H1 (cell line): ENCODE measurements around the gene CFAP74. TPM values are rescaled to one million over a fixed set of nuclear protein-coding genes. Genes with fewer than 3 reads are reported as not detected.

Source experiments
- CTCF ChIA-PET: fragments of 300-600 bp; sonication (Branson Sonifier 250); formaldehyde crosslinking; loops from one replicate; lab custom pipeline; 2021; ENCODE audit not compliant: partially characterized antibody; lab: Charles Lee
- POLR2A ChIA-PET: fragments of 300-600 bp; sonication (Branson Sonifier 250); formaldehyde crosslinking; loops from one replicate; lab custom pipeline; 2021; ENCODE audit warnings: inconsistent platforms; ENCODE audit not compliant: partially characterized antibody; lab: Charles Lee
- DNase-seq, 2 experiments: peaks; one replicate each; pipeline versions ENCODE4 v3.0.0 to v3.0.0-alpha.2; 2010 to 2022; ENCODE audit warnings: low spot score in 2 of 2, low read depth in 1 of 2, mixed read lengths in 1 of 2
- FAIRE-seq: peaks from 2 replicates; lab custom pipeline; 2011; peaks lifted over from hg19 to GRCh38; lab: Jason Lieb, UNC
- H2AFZ ChIP-seq: 2 replicates; pipeline ENCODE4 v1.8.1; 2012; ENCODE audit warnings: low read length, inconsistent platforms
- H2AK5ac ChIP-seq: 2 replicates; pipeline ENCODE4 v1.6.1; 2013; ENCODE audit warnings: low read depth, low read length
- H2BK120ac ChIP-seq: replicated peaks from 2 replicates; pipeline ENCODE3; 2013; ENCODE audit warnings: low read depth, low read length, inconsistent platforms
- H2BK12ac ChIP-seq: 2 replicates; pipeline ENCODE4 v1.6.1; 2013; ENCODE audit warnings: low read depth, low read length
- H2BK15ac ChIP-seq: 2 replicates; pipeline ENCODE4 v1.6.1; 2013; ENCODE audit warnings: low read length
- H2BK20ac ChIP-seq: 2 replicates; pipeline ENCODE4 v1.6.1; 2013; ENCODE audit warnings: low read length
- H2BK5ac ChIP-seq: 2 replicates; pipeline ENCODE4 v1.6.1; 2013; ENCODE audit warnings: low read depth, low read length
- H3K14ac ChIP-seq: 2 replicates; pipeline ENCODE4 v1.6.1; 2013; ENCODE audit warnings: inconsistent platforms; ENCODE audit not compliant: insufficient read length
- H3K18ac ChIP-seq: 2 replicates; pipeline ENCODE4 v1.6.1; 2013; ENCODE audit warnings: low read length; ENCODE audit errors: extremely low read depth
- H3K23ac ChIP-seq: 2 replicates; pipeline ENCODE4 v1.6.1; 2013; ENCODE audit warnings: inconsistent platforms; ENCODE audit not compliant: insufficient read length
- H3K23me2 ChIP-seq: 2 replicates; pipeline ENCODE4 v1.6.1; 2013; ENCODE audit warnings: low read depth, low read length
- H3K27ac ChIP-seq: 2 replicates; pipeline ENCODE4 v1.6.1; 2011; ENCODE audit warnings: low read depth, low read length, inconsistent platforms
- H3K27me3 ChIP-seq, 4 experiments: replicated peaks in 1 of 4; 1 replicate in 1 of 4; 2 replicates in 3 of 4; pipeline versions ENCODE4 v1.6.1 to v1.8.1; 2011 to 2013; ENCODE audit warnings: low read length in 3 of 4, mild to moderate bottlenecking in 3 of 4, inconsistent platforms in 2 of 4, mixed read lengths in 2 of 4, moderate library complexity in 1 of 4; ENCODE audit not compliant: control insufficient read depth in 3 of 4, insufficient read depth in 3 of 4; ENCODE audit errors: extremely low read depth in 1 of 4
- H3K36me3 ChIP-seq, 4 experiments: 2 replicates each; pipeline versions ENCODE4 v1.6.1 to v1.8.1; 2011 to 2013; ENCODE audit warnings: mild to moderate bottlenecking in 4 of 4, low read length in 3 of 4, moderate library complexity in 2 of 4, control low read depth in 1 of 4, inconsistent platforms in 1 of 4; ENCODE audit not compliant: insufficient read depth in 4 of 4, control insufficient read depth in 2 of 4
- H3K4ac ChIP-seq: replicated peaks from 2 replicates; pipeline ENCODE3; 2013; ENCODE audit warnings: low read length, low read depth, mixed read lengths, inconsistent platforms; ENCODE audit not compliant: insufficient read length
- H3K4me1 ChIP-seq, 4 experiments: replicated peaks in 1 of 4; 1 replicate in 1 of 4; 2 replicates in 3 of 4; pipeline versions ENCODE4 v1.6.1 to v1.8.1; 2011 to 2013; ENCODE audit warnings: low read length in 3 of 4, inconsistent platforms in 2 of 4, mixed read lengths in 1 of 4; ENCODE audit not compliant: insufficient read depth in 4 of 4, control insufficient read depth in 3 of 4
- H3K4me2 ChIP-seq, 2 experiments: 2 replicates each; pipeline versions ENCODE4 v1.6.1 to v1.8.1; 2011 to 2013; ENCODE audit warnings: low read depth in 2 of 2, low read length in 2 of 2, control low read depth in 1 of 2, inconsistent platforms in 1 of 2, mild to moderate bottlenecking in 1 of 2; ENCODE audit not compliant: insufficient read depth in 1 of 2
- H3K4me3 ChIP-seq, 4 experiments: fragments of 200-600, 300-600 bp in 1 of 4; sonication (generic), shearing (Covaris generic), sonication (Bioruptor Twin) in 1 of 4; 2 replicates each; pipeline versions ENCODE4 v1.5.1 to v1.8.1; 2011 to 2016; ENCODE audit warnings: low read length in 4 of 4, low read depth in 3 of 4, control low read depth in 2 of 4, inconsistent platforms in 2 of 4, mild to moderate bottlenecking in 2 of 4, mixed read lengths in 1 of 4, moderate library complexity in 1 of 4; ENCODE audit not compliant: insufficient read depth in 2 of 4; ENCODE audit errors: extremely low read depth in 1 of 4
- H3K56ac ChIP-seq: replicated peaks from 2 replicates; pipeline ENCODE3; 2013; ENCODE audit warnings: low read depth, mild to moderate bottlenecking, mixed read lengths, low read length, inconsistent platforms; ENCODE audit not compliant: insufficient read length
- H3K79me1 ChIP-seq: 2 replicates; pipeline ENCODE4 v1.6.1; 2013; ENCODE audit warnings: low read depth, low read length, control low read depth
- H3K79me2 ChIP-seq, 2 experiments: 2 replicates each; pipeline versions ENCODE4 v1.6.1 to v1.8.1; 2012 to 2013; ENCODE audit warnings: low read length in 2 of 2, mild to moderate bottlenecking in 2 of 2, inconsistent platforms in 1 of 2; ENCODE audit not compliant: insufficient read depth in 2 of 2, control insufficient read depth in 1 of 2
- H3K9ac ChIP-seq, 4 experiments: replicated peaks in 1 of 4; 1 replicate in 1 of 4; 2 replicates in 3 of 4; pipeline versions ENCODE4 v1.6.1 to v1.8.1; 2011 to 2013; ENCODE audit warnings: low read depth in 3 of 4, low read length in 3 of 4, control low read depth in 2 of 4, mild to moderate bottlenecking in 2 of 4, moderate library complexity in 2 of 4, inconsistent platforms in 1 of 4; ENCODE audit errors: extremely low read depth in 1 of 4
- H3K9me3 ChIP-seq, 2 experiments: 2 replicates each; pipeline versions ENCODE4 v1.6.1 to v1.8.1; 2012 to 2013; ENCODE audit warnings: mild to moderate bottlenecking in 2 of 2, moderate library complexity in 2 of 2, control low read depth in 1 of 2, inconsistent platforms in 1 of 2, low read depth in 1 of 2, low read length in 1 of 2, mixed read lengths in 1 of 2; ENCODE audit not compliant: insufficient read depth in 2 of 2
- H4K20me1 ChIP-seq, 2 experiments: replicated peaks in 1 of 2; 2 replicates each; pipeline versions ENCODE3 to v1.8.1; 2011 to 2013; ENCODE audit warnings: inconsistent platforms in 2 of 2, low read length in 2 of 2, mild to moderate bottlenecking in 1 of 2; ENCODE audit not compliant: insufficient read depth in 2 of 2, control insufficient read depth in 1 of 2
- H4K5ac ChIP-seq: 2 replicates; pipeline ENCODE4 v1.6.1; 2013; ENCODE audit warnings: low read length, low read depth, mixed read lengths, inconsistent platforms; ENCODE audit not compliant: insufficient read length
- H4K8ac ChIP-seq: 2 replicates; pipeline ENCODE4 v1.8.0; 2013; ENCODE audit warnings: mild to moderate bottlenecking, moderate library complexity, low read length, inconsistent platforms; ENCODE audit not compliant: insufficient read depth; ENCODE audit errors: extremely low read depth
- H4K91ac ChIP-seq: replicated peaks from 2 replicates; pipeline ENCODE3; 2013; ENCODE audit warnings: low read length, mixed read lengths, inconsistent platforms; ENCODE audit not compliant: insufficient read length
- CHD2 ChIP-seq: IDR thresholded peaks from 2 replicates; pipeline ENCODE4 v1.6.1; 2012; ENCODE audit warnings: low read length, improper control_type of control experiment
- EZH2 ChIP-seq: fragments of 200-600 bp; sonication (generic); IDR thresholded peaks from 2 replicates; pipeline ENCODE4 v1.7.1; 2012; ENCODE audit warnings: low read depth, mild to moderate bottlenecking, moderate library complexity, low read length, inconsistent platforms; ENCODE audit not compliant: severe bottlenecking
- GABPA ChIP-seq: IDR thresholded peaks from 2 replicates; pipeline ENCODE4 v1.6.1; 2011; ENCODE audit warnings: mild to moderate bottlenecking, low read length, moderate library complexity, borderline replicate concordance; ENCODE audit not compliant: insufficient read depth
- HDAC2 ChIP-seq, 2 experiments: fragments of 300-600 bp in 1 of 2; sonication (generic) in 1 of 2; IDR thresholded peaks; 2 replicates each; pipeline ENCODE4 v1.6.1; 2011 to 2012; ENCODE audit warnings: low read depth in 2 of 2, low read length in 2 of 2, mild to moderate bottlenecking in 2 of 2, moderate library complexity in 2 of 2, borderline replicate concordance in 1 of 2, inconsistent platforms in 1 of 2
- JUND ChIP-seq: IDR thresholded peaks from 2 replicates; pipeline ENCODE4 v1.6.1; 2011; ENCODE audit warnings: mild to moderate bottlenecking, improper control_type of control experiment, low read length
- PHF8 ChIP-seq: fragments of 200-600 bp; sonication (generic); conservative IDR thresholded peaks from 2 replicates; pipeline ENCODE4 v1.7.1; 2012; ENCODE audit warnings: low read depth, mild to moderate bottlenecking, inconsistent platforms, low read length, moderate library complexity
- RXRA ChIP-seq: IDR thresholded peaks from 2 replicates; pipeline ENCODE4 v1.6.1; 2011; ENCODE audit warnings: low read depth, mild to moderate bottlenecking, low read length, moderate library complexity; ENCODE audit not compliant: insufficient read depth
- SAP30 ChIP-seq: fragments of 300-600 bp; sonication (generic); IDR thresholded peaks from 2 replicates; pipeline ENCODE4 v1.7.1; 2012; ENCODE audit warnings: low read length, moderate library complexity, mild to moderate bottlenecking, inconsistent platforms; ENCODE audit not compliant: insufficient read depth, insufficient replicate concordance
- SIN3A ChIP-seq, 2 experiments: IDR thresholded peaks in 1 of 2; conservative IDR thresholded peaks in 1 of 2; 2 replicates each; pipeline ENCODE4 v1.6.1; 2011 to 2012; ENCODE audit warnings: low read length in 2 of 2, improper control_type of control experiment in 1 of 2, low read depth in 1 of 2, mild to moderate bottlenecking in 1 of 2
- SIX5 ChIP-seq: IDR thresholded peaks from 2 replicates; pipeline ENCODE4 v1.6.1; 2011; ENCODE audit warnings: mild to moderate bottlenecking, low read depth, low read length
- TBP ChIP-seq: IDR thresholded peaks from 2 replicates; pipeline ENCODE4 v1.6.1; 2011; ENCODE audit warnings: low read depth, low read length, improper control_type of control experiment
- WGBS, 2 experiments: shearing (Covaris generic) in 1 of 2; methylation state at CpG; one replicate each; pipeline versions ENCODE4 v1.1.6 to v1.1.7; 2013 to 2015; ENCODE audit warnings: low lambda C conversion rate in 2 of 2, mixed read lengths in 2 of 2, inconsistent platforms in 1 of 2, low coverage in 1 of 2, missing lambda C conversion rate in 1 of 2; ENCODE audit not compliant: insufficient replicate concordance in 2 of 2, insufficient coverage in 1 of 2, insufficient read length in 1 of 2; ENCODE audit errors: extremely low coverage in 1 of 2, missing lambda C conversion rate in 1 of 2; 5-methylcytosine and 5-hydroxymethylcytosine counted together
- polyA plus RNA-seq, 7 experiments: library from polyadenylated mRNA; depleted of rRNA in 3 of 7; stranded (reverse) in 5 of 7; unstranded in 2 of 7; fragments of >200 nt in 5 of 7; fragments of 200-250 nt in 2 of 7; gene quantifications; 1 replicate in 5 of 7; 2 replicates in 1 of 7; 4 replicates in 1 of 7; pipeline versions ENCODE4 v1.2.1 to v1.2.3, GENCODE V29; 2011 to 2013; ENCODE audit warnings: missing spikeins in 2 of 7, mixed read lengths in 2 of 7
- total RNA-seq: library from RNA; stranded (reverse); fragmentation: NEBNext Ultra II Directional; extraction: Animal tissue kit (Norgen Biotek cat#: 25700); gene quantifications from 2 replicates; pipeline ENCODE4 v1.2.1, GENCODE V29; 2021
- TF ChIP-seq, protein P1 (sequence below): IDR thresholded peaks from 2 replicates; pipeline ENCODE4 v1.6.1; 2012; ENCODE audit warnings: inconsistent platforms

CFAP74 gene
- total and polyA plus RNA-seq, 2 of the 8 experiments (the other 6 are each of a cell fraction or from before 2014, with no cell fraction given): 0.09 to 0.20 TPM

DNA sequence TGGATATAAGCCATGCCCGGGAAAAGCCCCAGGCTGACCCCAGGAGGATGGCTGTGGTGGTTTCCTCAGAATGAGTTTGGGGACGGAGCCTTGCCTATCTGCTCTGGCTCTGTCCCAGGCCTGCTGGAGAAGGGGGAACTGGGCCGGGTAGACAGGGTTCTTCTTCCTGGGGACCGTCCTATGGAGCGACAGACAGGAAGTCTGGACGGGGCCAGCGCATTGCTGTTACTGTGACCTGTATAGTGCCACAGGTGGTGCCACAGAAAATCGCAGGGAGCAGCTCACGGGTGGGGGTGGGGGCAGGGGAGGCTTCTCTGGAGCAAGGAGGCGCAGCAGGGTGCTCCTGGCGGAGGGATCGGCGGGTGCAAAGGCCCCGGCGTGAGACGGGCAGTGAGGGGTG, 36.4 kb downstream of the CFAP74 start:
- no peak overlapping the region for H2AK5ac ChIP-seq
- DNase-seq (no peak), FAIRE-seq (no peak)
- H2BK120ac ChIP-seq: no peak overlapping the region
- H3K4ac ChIP-seq: no peak overlapping the region
- no peak overlapping the region for H3K23ac ChIP-seq
- H2BK15ac ChIP-seq: no peak overlapping the region
- no peak overlapping the region for H3K9ac ChIP-seq
- no peaks in the 10 kb centered on the region for H3K27me3 ChIP-seq
- no peaks in the 10 kb centered on the region for H3K4me1 ChIP-seq
- CTCF ChIA-PET: interaction anchor here (3.3 to 15.6 kb wide), 2 partner anchors 24 to 76 kb away, joined by 20 to 249 read pairs; no protein-coding TSS in a partner anchor
- H4K8ac ChIP-seq: no peak overlapping the region
- POLR2A ChIA-PET: interaction anchor here (0.6 kb wide), 1 partner anchor 20 kb away, joined by 3 read pairs; no protein-coding TSS in a partner anchor
- no peaks in the 10 kb centered on the region; the same call in 1 of the 2 replicates for H3K23me2 ChIP-seq
- H3K14ac ChIP-seq: no peak overlapping the region
- no peak for TF ChIP-seq JUND
- TF ChIP-seq RXRA: no peak
- TF ChIP-seq HDAC2 (IDR thresholded peaks at IDR 0.05; ENCODE audit: borderline replicate concordance in 1 of 2, low read depth in 2 of 2, low read length in 2 of 2): no peak
- TF ChIP-seq TBP: no peak
- no peak for TF ChIP-seq SAP30
- no peak for TF ChIP-seq EZH2
- no peak for TF ChIP-seq GABPA
- TF ChIP-seq CHD2: no peak
- TF ChIP-seq, protein P1, sequence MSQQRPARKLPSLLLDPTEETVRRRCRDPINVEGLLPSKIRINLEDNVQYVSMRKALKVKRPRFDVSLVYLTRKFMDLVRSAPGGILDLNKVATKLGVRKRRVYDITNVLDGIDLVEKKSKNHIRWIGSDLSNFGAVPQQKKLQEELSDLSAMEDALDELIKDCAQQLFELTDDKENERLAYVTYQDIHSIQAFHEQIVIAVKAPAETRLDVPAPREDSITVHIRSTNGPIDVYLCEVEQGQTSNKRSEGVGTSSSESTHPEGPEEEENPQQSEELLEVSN: no peak
- no peak for TF ChIP-seq SIN3A (conservative IDR thresholded peaks at IDR 0.05 in 1 of 2, IDR thresholded peaks at IDR 0.05 in 1 of 2; ENCODE audit: low read depth in 1 of 2, low read length in 2 of 2)
- TF ChIP-seq PHF8: no peak
- TF ChIP-seq SIX5: no peak
- H4K5ac ChIP-seq: no peak overlapping the region
- H3K79me1 ChIP-seq: peaks cover 5% of the 10 kb centered on the region
- H3K36me3 ChIP-seq: no peaks in the 10 kb centered on the region; a peak in 1 of 8 replicates
- no peak overlapping the region for H4K91ac ChIP-seq
- H3K9me3 ChIP-seq: peaks cover 6 to 10% of the 10 kb centered on the region in 2 experiments; a peak in 2 of 4 replicates
- no peak overlapping the region for H2AFZ ChIP-seq
- no peak overlapping the region for H2BK12ac ChIP-seq
- H3K4me2 ChIP-seq: no peak overlapping the region
- no peak overlapping the region for H2BK5ac ChIP-seq
- no peak overlapping the region for H3K56ac ChIP-seq
- no peak overlapping the region for H3K27ac ChIP-seq
- peaks cover 0 to 10% of the 10 kb centered on the region in 2 experiments for H4K20me1 ChIP-seq
- no peak overlapping the region for H2BK20ac ChIP-seq
- H3K79me2 ChIP-seq: no peaks in the 10 kb centered on the region
- H3K18ac ChIP-seq: no peak overlapping the region
- H3K4me3 ChIP-seq: no peak overlapping the region
- 88% methylated on average over 6 of the region's 16 CpGs; no CpG with 5 or more reads in 1 of the 2 experiments for WGBS, 2 experiments
